Right kidney (tissue), 9 donors: ENCODE measurements around the gene LEMD1.

ENCODE experiments used
- DNase-seq: peaks from one replicate; pipeline ENCODE4 v3.0.0-alpha.2; 2016
- long read RNA-seq, 8 donors: transcript quantifications; one replicate each; lab custom pipeline, GENCODE V29; 2026

The LEMD1 gene, protein sequence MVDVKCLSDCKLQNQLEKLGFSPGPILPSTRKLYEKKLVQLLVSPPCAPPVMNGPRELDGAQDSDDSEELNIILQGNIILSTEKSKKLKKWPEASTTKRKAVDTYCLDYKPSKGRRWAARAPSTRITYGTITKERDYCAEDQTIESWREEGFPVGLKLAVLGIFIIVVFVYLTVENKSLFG
- long read RNA-seq, donor 1 = 0 reads
- long read RNA-seq, donor 2 = 0 reads
- long read RNA-seq, donor 3 = 0 reads
- long read RNA-seq, donor 4 = 0 reads
- long read RNA-seq, donor 5 = 0 reads
- long read RNA-seq, donor 6 = 0 reads
- long read RNA-seq, donor 7, partial matches to known transcripts = 8 of 10 reads
- long read RNA-seq, donor 7, other reads (novel, unspliced or antisense) = 0 of 10 reads
- long read RNA-seq, donor 8, partial matches to known transcripts = 0 of 1 reads
- long read RNA-seq, donor 8, other reads (novel, unspliced or antisense) = 0 of 1 reads

GRCh38 chr1:205421798-205422197, at the start of gene LEMD1:
Gene LEMD1, minus strand, starts transcription at chr1:205422056. Its CDS starts 1,520 bp downstream, at chr1:205420536.
- no peak for DNase-seq

- no peak for DNase-seq
Measured at GRCh38 chr1:205470131-205470530, 48.3 kb upstream of the LEMD1 start.

DNA sequence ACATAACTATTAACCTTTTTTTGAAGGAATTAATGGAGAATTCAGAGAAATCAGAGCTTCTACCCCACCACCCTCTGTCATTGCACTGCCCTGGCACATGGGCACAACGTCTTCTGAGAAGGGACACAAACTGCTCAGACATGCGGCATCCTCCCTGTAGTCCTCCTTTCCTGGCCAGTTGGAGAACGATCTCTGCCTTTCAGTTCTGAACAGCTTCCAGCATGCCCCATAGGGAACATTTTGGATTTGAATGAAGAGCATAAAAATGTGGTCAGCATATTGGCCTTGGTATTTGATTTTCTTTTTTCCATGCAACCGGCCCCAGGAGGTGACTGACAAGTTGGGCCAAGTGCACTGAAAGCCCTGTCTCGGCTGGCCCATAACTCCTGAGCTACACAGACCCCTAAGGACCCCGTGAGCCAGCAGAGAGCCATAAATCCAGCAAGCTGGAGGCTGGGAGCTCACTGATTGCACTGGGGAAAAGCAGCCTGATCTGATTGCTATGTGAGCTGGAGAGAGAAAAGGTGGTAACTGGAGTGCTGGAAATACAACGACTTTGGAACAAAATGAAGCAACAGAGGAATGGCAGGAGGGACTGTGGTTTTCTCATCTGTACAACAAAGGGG, 44.9 kb upstream of the LEMD1 start:
- no peak for DNase-seq

DNA sequence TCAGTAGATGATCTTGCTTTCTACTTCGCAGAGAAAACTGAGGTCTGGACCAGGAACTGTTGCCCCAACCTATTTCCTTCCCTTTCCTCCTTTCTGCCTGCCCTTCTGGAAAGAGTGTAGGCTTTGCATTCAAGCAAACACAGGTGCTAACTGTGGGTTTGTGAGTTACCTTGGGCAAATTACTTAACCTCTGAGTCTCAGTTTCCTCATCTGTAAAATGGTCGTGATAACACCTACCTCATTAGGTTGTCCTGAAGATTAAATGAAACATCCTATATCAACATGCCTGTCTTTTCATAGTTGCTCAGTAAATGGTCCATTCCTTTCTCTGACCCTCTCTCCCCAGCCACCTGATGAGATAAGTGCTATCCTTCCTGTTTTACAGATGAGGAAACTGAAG, 43.5 kb upstream of the LEMD1 start:
- DNase-seq = no peak

DNA sequence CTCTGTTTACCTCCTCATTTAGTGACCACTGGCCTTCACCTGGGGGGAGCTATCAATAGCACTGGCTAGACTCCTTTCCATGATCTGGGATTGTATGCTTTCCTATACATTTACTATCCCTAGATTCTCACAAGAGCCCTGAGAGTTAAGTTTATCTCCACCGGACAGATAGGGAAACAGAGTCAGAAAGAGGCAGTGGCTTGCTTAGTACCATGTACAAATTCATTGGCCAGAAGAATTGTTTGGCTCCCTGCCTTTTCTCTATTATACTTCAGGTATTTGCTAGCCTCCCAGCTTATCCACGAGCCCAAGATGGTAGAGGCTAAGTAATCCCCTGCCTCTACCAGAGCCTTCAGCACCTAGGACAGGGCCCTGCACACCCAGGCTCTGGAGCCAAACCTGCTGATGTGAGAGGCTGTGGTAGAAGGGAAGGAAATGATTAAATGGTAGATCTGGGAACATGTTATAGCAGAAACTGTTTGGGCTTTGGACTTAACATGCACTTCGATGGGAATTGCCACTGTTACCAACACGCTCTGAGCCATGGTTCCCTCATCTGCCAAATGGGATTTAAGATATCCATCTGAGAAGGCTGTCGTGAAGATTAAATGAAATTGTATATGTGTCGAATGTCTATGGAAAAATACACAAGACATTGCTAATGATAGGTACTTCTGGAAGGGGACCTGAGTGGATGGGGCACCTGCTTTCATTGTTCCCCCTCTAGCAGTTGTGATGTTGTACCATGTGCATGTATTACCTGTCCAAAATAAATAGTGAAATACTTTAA, 37.1 kb upstream of the LEMD1 start:
- peak; percentile 54 for DNase-seq

- DNase-seq = peak; percentile 52
Measured at GRCh38 chr1:205456868-205457745, 35.3 kb upstream of the LEMD1 start.

DNA sequence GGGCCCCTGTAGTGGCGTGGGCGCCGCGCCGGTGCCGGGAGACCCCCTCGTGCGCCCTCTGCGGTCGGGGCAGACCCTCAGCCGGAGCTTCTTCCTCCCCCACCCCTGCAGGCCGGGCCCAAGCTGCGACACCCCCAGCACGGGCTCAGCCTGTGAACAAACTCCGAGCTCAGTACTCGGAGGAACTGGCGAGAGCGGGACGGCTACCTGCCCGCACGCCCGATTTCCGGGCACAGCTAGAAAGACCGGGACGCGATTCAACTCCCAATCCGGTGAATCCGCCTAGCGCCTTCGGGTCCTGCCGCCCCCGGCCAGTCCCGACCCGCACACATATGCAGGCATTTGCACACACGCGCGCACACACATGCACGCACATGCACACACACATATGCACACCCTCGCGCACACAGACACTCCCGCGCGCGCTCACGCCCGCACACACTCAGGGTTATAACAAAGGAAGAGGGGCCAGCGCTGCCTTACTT, 34.6 kb upstream of the LEMD1 start:
- peak; percentile 59 for DNase-seq

DNA sequence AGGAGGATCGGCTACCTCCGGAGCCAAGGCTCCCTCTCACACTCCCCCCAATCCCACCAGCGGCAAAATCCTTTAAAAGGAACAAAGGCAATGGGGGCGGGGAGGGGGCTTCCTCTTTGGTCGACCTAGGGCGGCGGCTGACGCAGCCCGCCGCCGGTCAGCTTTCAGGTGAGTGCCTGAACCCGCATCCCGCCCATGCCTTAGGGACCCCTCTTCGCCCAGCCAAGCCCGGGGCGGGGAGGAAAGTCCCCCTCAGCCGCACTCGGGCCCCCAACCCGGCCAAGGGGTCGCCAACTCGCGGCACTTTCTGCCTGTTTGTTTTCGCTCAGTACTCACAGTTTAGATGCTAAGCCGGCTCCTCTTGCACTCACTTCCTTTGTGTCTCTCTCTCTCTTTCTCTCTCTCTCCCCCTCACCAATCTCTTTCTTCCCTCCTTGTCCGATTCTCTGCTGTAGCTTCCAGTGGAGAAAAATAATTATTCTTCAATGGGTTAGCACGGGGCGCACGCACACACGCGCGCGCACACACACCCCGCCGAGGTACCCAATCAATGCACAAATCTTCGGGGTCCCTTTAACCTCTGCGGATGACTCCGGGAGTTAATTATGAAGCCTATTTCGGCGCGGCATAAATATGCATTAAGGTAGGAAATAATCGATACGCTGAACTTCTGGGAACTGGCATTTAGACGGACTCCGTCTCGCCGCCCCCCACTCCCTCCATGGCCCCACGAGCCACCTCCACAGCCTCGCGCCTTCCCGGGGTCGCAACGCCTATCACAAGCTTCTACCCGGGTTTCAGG, 33.9 kb upstream of the LEMD1 start, which contains the start of gene BLACAT1:
TSS of gene BLACAT1 (minus strand) at position 465 of the 802 bp plus-strand sequence.
- peak; percentile 53 for DNase-seq

DNA sequence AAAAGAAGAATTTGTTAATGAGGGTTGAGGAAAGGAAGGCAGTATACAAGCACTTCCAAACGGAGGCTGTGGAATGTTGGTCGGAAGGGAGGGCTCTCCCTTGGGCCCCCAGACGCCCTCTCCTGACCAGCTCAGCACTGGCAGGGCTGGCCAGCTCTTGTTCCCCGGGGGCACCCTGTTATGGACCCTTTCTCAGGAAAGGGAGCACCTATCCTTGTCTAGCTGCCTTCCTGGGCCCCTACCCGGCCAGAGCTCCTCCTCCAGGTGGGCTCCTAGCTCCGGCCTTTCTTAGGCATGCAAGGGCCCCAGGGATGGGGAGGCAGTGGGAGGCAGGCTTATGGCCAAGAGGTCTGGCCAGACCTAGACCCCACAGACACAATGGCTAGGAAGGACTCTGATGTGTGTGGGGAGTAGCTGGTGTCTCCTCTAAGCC, 33.1 kb upstream of the LEMD1 start:
- DNase-seq = no peak

DNA sequence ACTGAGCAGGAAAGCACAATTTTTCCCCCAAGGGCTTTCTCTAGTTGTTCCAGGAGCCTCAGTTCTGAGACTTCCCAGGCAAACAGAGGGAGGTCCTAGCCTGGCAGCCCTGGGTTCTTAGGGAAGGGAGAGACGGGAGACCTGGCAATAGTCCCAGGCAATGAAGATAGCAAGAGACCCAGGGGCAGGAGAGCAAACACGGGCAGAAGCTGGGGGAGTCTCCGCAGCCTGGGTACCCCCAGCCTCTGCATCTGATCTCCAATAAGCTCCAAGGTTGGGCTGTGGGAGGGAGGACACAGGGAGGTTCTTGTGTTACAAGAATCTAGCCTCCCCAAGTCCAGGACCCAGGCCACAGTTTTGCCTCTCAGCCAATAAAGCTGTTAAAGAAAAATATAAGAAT, 31.6 kb upstream of the LEMD1 start:
- DNase-seq = no peak

DNA sequence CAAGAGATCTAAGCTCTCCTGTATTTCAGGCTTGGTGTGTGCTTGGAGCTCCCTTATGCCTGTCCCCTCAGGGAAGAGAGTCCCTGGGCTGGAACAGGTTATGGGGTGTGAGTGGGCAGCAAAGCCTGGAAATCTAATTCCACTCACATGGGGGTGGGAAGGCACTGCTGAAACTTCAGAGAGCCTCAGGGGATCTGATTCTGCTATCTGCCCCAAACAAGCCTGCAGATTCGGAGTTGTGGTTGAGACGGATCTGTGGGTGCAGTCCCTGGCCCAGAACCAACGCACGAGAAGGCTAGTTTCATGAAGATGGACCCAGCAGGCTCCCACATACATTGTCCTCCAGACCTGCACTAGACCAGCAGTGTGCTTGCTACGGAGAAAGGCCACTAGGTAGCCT, 31.1 kb upstream of the LEMD1 start:
- DNase-seq = no peak

DNA sequence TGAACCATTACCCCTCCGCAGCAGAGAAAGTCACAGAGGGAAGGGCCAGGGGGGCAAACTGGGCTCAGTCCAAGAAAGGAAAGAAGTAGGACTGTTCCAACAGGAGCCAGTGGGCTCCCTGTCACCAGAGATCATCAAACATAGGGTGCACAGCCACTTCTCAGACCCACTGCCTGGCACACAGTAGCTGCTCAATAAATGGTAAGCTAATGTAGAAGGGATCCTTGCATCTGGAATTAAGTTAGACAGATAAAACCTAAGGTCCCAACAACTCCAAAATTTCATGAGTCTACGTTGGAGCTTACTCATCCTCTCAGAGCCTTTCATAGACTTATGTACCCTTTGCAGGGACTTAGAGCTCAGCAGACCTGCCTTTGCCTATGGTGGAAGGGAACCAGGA, 30.5 kb upstream of the LEMD1 start:
- no peak for DNase-seq

GRCh38 chr1:205451759-205452164, 29.9 kb upstream of the LEMD1 start:
- no peak for DNase-seq

DNA sequence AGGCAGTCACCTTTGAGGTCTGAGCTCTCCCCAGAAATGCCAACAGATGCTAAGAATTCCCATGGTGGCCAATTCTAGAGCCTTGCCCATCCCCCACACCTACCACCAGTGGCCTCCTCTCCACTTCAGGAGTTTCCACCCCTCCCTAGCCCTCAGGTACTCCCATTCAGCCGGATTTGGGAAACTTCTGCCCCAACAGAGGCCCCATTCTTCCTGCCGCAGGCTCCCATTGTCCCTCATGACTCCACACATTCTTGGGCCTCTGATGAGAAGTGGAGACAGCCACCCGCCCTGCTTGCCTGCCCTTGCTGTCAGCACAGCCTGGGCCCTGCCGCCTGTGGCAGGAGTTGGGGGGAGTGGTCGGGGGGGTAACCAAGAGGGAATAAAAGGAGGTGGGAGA, 29.3 kb upstream of the LEMD1 start:
- DNase-seq = no peak

DNA sequence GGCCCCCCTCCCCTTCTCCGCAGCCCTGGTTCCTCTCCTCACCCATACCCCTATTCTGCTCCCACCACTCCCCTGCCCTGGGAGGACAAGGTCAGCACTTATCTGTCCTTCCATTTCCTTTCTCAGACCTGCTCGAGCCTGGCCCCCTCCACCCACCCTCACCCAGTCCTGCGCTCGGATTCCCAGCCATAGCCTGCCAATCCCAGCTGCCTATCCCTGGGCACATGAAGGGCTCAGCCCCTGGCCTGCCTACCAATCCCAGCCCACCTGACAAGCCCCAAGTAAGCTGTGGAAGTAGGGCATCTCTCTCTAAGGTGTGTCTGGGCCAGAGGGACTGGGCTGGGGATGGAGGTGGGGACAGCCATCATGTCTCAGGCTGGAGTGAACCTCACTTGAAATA, 28.6 kb upstream of the LEMD1 start:
- DNase-seq = peak; percentile 55

DNA sequence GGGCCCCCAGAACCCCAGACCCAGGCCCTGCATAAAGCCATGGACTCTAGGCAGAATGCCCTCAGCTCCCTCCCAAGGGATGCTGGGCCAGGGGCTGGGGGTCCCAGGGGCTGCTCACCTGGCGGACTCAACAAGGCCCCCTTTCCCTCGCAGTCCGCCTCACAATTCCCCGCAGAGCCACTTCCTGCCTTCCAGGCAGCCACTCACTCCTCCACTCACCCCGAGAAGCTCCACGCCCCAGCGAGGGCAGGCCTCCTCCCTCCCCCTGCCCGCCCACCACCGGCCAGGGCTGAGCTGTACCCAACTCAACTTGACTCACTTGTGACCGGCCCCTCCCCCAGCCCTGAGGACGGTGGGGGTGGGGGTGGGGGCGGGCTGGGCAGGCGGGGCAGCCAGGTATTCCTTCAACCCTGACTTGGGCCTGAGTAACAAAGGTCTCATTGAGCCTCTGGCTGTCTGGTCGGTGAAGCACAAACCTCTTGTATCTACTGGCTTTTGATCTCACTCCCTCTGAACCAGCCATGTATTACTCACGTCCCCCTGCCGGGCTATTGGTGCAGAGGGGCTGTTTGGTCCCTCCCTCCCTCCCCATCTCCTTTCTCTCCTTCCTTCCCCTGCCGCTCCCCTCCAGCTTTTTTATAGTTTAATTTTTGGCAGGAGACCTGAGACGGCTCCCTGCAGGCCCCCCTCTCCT, 28.0 kb upstream of the LEMD1 start:
- DNase-seq = peak; percentile 55

DNA sequence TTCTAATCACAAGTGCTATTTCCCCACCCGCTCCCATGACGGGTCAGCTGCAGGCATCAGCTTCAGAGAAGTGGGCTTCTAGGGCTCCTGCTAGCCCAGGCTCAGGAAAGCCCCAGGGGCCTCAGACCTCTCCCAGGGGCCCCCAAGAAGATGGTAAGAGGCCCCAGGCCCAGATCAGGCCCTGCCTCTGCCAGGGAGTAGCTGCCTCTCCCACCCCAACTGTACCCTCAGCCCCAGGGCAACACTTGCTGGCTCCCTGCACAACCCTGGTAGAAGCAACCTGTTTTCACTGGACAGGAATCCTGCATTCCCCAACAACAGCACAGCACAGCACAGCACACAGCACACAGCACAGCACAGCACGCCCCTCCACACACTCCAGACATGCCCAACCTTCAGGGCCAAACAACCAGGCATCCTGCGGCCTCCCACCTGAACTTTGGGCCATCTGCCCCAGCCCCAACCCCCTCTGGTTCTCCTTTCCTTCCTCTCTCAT, 27.4 kb upstream of the LEMD1 start:
- no peak for DNase-seq

- DNase-seq = no peak
Measured at GRCh38 chr1:205448540-205449253, 26.8 kb upstream of the LEMD1 start.
